Peyer's patch (tissue), 4 donors: ENCODE measurements around the gene KIF26B. TPM values are rescaled to one million over a fixed set of nuclear protein-coding genes. Genes with fewer than 3 reads are reported as not detected.

Source experiments
- DNase-seq, 3 donors: peaks; one replicate each; pipeline ENCODE4 v3.0.0-alpha.2; 2017 to 2019
- H3K27ac ChIP-seq, 4 donors: fragments of 200-600 bp; sonication (generic); one replicate each; pipeline ENCODE4 v1.5.1; 2016 to 2019
- H3K27me3 ChIP-seq, 2 donors: fragments of 200-600 bp; sonication (generic); one replicate each; pipeline ENCODE4 v1.5.1; 2019
- H3K36me3 ChIP-seq, 3 donors: fragments of 200-600 bp; sonication (generic); one replicate each; pipeline ENCODE4 v1.5.1; 2016 to 2019
- H3K4me1 ChIP-seq, 4 donors: fragments of 200-600 bp; sonication (generic); one replicate each; pipeline ENCODE4 v1.5.1; 2016 to 2019
- H3K4me3 ChIP-seq, 4 donors: fragments of 200-600 bp; sonication (generic); 1 replicate in 3 of 4; 2 replicates in 1 of 4; pipeline ENCODE4 v1.5.1; 2016 to 2019; ENCODE audit warnings: mild to moderate bottlenecking in 1 of 4
- H3K9me3 ChIP-seq, 4 donors: fragments of 200-600 bp; sonication (generic); one replicate each; pipeline ENCODE4 v1.5.1; 2016 to 2019; ENCODE audit warnings: mild to moderate bottlenecking in 1 of 4
- CTCF ChIP-seq, 6 experiments: fragments of 450-650 bp in 4 of 6; fragments of 200-600 bp in 2 of 6; sonication (generic) in 1 of 6; IDR thresholded peaks; one replicate each; pipeline ENCODE4 v1.5.1; 2017 to 2019; ENCODE audit warnings: antibody characterized with exemption in 6 of 6, mild to moderate bottlenecking in 3 of 6, moderate library complexity in 1 of 6
- POLR2A ChIP-seq, 2 donors: fragments of 450-650 bp; IDR thresholded peaks; one replicate each; pipeline ENCODE4 v1.5.1; 2017; ENCODE audit warnings: antibody characterized with exemption in 2 of 2, mild to moderate bottlenecking in 2 of 2, moderate library complexity in 2 of 2
- total RNA-seq, 4 donors: library from RNA; depleted of rRNA; stranded (reverse); fragments of >200 nt; gene quantifications; one replicate each; pipeline ENCODE4 v1.1.0, GENCODE V29; 2016

KIF26B gene
- total RNA-seq, 4 donors from 2014 or later, result 0.70 to 1.6 (median 1.1) TPM

DNA sequence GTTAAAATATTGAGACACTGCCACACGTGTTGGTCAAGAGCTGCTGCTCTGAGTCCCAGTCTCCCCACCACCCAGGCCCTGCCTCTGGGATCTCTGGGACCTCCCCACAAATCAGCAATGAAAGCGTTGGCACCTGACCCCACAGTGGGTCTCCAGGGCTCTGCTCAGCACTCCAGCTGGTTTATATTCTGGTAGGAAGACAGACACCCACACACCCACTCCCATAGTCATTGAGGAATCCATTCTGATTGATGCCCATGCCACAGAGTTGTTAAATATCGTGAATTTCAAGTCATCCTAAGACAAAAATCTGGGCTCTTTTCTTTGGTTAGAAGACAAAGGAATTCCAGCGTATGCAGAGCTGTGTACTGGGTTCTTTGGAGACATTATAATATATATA is 91.6 kb downstream of the KIF26B start:
- TF ChIP-seq POLR2A (IDR thresholded peaks at IDR 0.05) (no peak), CTCF (IDR thresholded peaks at IDR 0.05) (no peak)
- no peaks in the 10 kb centered on the region for H3K27me3 ChIP-seq

DNA sequence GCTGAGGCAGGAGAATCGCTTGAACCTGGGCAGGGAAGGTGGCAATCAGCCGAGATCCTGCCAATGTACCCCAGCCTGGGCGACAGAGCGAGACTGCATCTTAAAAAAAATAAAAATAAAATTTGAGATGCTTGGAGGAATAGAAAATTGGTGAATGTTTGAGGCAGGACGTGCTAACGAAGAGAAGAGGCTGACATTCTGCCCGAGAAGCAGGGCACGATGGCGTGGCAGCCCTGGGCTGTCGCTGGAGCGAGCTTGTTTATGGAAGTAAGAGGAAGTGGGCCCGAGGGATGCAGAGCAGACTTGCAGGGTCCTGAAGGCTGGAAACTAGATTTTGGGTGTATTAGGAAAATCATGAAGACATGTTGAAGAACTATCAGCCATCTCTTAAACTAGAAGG is 92.6 kb downstream of the KIF26B start:
- no peaks in the 10 kb centered on the region for H3K4me1 ChIP-seq
- no peaks in the 10 kb centered on the region for H3K36me3 ChIP-seq
- H3K4me3 ChIP-seq, result no peak overlapping the region
- TF ChIP-seq POLR2A (IDR thresholded peaks at IDR 0.05), result no peak
- TF ChIP-seq CTCF (IDR thresholded peaks at IDR 0.05), result no peak
- no peak overlapping the region for H3K27ac ChIP-seq
- H3K9me3 ChIP-seq, result no peaks in the 10 kb centered on the region
- no peak for DNase-seq
- H3K27me3 ChIP-seq, result no peaks in the 10 kb centered on the region

More for the DNA sequence above, 91.6 kb downstream of the KIF26B start:
- Histone ChIP-seq H3K4me1 (no peaks in the 10 kb centered on the region), H3K27ac (no peak overlapping the region), H3K9me3 (no peaks in the 10 kb centered on the region), H3K36me3 (no peaks in the 10 kb centered on the region), H3K4me3 (no peak overlapping the region)
- DNase-seq, result no peak

DNA sequence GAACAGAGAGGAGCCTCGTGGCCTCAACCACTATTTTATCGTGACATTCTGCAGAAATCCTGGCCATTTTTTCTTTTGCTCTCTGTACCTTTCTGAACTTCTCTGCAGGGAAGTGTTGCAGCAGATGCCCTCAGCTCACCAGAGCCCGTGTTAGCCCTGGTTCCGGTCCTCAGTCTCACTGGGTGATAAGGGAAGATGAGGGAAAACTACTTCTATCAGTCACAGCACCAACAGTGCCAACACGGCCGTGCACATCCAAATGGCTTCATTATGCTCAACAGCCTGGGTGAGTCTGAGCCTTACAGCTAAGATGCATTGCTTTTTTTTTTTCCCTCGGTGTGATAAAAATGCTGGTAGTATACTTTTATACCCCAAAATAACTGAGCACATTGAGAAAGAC is 93.0 kb downstream of the KIF26B start:
- TF ChIP-seq CTCF (IDR thresholded peaks at IDR 0.05) (no peak), POLR2A (IDR thresholded peaks at IDR 0.05) (no peak)
- no peaks in the 10 kb centered on the region for H3K36me3 ChIP-seq
- H3K4me1 ChIP-seq, result no peaks in the 10 kb centered on the region
- no peak overlapping the region for H3K27ac ChIP-seq
- no peak for DNase-seq
- no peak overlapping the region for H3K4me3 ChIP-seq
- H3K27me3 ChIP-seq, result no peaks in the 10 kb centered on the region
- H3K9me3 ChIP-seq, result no peaks in the 10 kb centered on the region

DNA sequence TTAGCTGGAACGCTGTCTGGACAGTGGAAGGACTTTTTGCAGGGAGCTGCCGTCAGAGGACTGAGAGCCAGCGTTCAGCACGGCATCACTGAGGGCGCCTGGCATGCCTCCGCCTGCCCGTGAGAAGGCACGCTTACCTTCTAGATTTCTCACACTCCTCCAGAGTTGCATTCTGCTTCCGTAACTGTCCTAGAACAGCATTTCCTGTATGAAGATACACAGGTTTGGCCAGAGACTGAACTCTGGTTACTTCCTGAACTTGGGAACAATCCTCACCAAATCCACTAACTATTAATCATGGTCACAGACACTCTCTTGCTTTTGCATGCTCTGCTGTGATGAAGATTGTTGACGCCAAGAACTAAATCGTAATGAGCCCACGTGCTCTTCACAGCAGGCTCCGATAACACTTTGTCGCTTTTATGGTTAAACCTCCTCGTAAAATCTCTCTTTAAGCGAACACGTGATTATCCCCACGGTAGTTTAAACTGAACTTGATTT is 93.5 kb downstream of the KIF26B start:
- DNase-seq, result no peak
- H3K4me1 ChIP-seq, result no peaks in the 10 kb centered on the region
- no peaks in the 10 kb centered on the region for H3K36me3 ChIP-seq
- no peak overlapping the region for H3K27ac ChIP-seq
- no peak overlapping the region for H3K4me3 ChIP-seq
- TF ChIP-seq POLR2A (IDR thresholded peaks at IDR 0.05), result no peak
- TF ChIP-seq CTCF (IDR thresholded peaks at IDR 0.05), result no peak
- no peaks in the 10 kb centered on the region for H3K27me3 ChIP-seq
- no peaks in the 10 kb centered on the region for H3K9me3 ChIP-seq

- no peak for TF ChIP-seq POLR2A (IDR thresholded peaks at IDR 0.05)
- no peak overlapping the region for H3K27ac ChIP-seq
Observed at GRCh38 chr1:245255783-245256182, 101.0 kb downstream of the KIF26B start.

GRCh38 chr1:245256528-245256927 is 101.7 kb downstream of the KIF26B start:
- H3K27me3 ChIP-seq, result no peaks in the 10 kb centered on the region
- no peak overlapping the region for H3K27ac ChIP-seq
- H3K9me3 ChIP-seq, result no peaks in the 10 kb centered on the region
- TF ChIP-seq POLR2A (IDR thresholded peaks at IDR 0.05) (no peak), CTCF (IDR thresholded peaks at IDR 0.05) (no peak)
- no peaks in the 10 kb centered on the region for H3K4me1 ChIP-seq
- H3K4me3 ChIP-seq, result no peak overlapping the region
- no peak for DNase-seq
- no peaks in the 10 kb centered on the region for H3K36me3 ChIP-seq

More at GRCh38 chr1:245255783-245256182, 101.0 kb downstream of the KIF26B start:
- Histone ChIP-seq H3K9me3 (no peaks in the 10 kb centered on the region), H3K36me3 (no peaks in the 10 kb centered on the region), H3K4me1 (no peaks in the 10 kb centered on the region), H3K27me3 (no peaks in the 10 kb centered on the region), H3K4me3 (no peak overlapping the region)
- no peak for DNase-seq
